Activated naive CD8-positive, alpha-beta T cell (primary cell): ENCODE measurements around the gene FBP2.
"Not testable (repeated sequence)": the region's sequence is repeated elsewhere in the genome, so short reads cannot be mapped to it uniquely, and the experiment has no call there.

Experiments
- H3K27ac Mint-ChIP-seq: one replicate; pipeline ENCODE4 v1.8.0; 2021; ENCODE audit warnings: mixed read lengths
- H3K27me3 Mint-ChIP-seq: one replicate; pipeline ENCODE4 v1.8.0; 2021; ENCODE audit warnings: mixed read lengths
- H3K36me3 Mint-ChIP-seq: one replicate; pipeline ENCODE4 v1.8.0; 2021; ENCODE audit warnings: mixed read lengths
- H3K4me1 Mint-ChIP-seq: one replicate; pipeline ENCODE4 v1.8.0; 2021; ENCODE audit warnings: low read depth, mixed read lengths
- H3K4me3 Mint-ChIP-seq: one replicate; pipeline ENCODE4 v1.8.0; 2021; ENCODE audit warnings: mild to moderate bottlenecking, mixed read lengths
- H3K9me3 Mint-ChIP-seq: one replicate; pipeline ENCODE4 v1.8.0; 2021; ENCODE audit warnings: low read depth, mixed read lengths

The FBP2 gene

DNA sequence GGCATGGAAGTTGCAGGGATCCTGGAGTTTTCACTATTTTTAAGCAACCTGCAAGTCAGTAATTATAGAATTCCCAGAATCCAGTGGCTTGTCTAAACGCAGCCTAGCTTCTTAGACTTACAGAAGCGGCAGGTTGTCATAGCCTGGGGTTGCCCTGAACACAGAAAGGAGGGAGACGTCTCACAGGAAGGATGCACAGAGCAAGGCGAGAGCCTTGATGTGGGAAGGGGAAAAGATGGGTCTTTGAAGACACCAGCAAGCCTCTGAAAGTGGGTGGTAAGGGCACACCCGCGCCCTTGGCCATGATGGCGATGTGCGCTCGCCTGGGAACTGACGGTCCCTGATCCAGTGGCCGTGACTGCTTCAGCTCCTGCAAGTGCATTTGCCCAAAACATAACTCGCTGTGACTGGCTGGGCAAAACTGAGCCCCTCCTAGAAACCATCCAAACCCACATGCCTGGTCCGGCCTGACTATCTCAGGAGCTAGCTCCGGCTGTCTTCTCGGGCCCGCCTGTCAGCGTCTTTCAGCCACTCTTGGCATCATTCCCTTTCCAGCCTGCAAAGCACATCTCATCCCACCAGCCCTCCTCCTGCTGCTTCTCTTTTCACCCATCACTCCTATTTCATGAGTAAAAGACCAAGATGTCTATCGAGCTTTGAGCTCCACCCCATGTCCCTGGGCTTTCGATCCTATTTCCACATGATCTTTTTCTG is 28.6 kb upstream of the FBP2 start:
- Mint-ChIP-seq H3K4me1 (peaks cover 11% of the 10 kb centered on the region), H3K36me3 (peaks cover 17% of the 10 kb centered on the region), H3K27me3 (peaks cover 4% of the 10 kb centered on the region), H3K4me3 (no peak overlapping the region), H3K9me3 (no peaks in the 10 kb centered on the region), H3K27ac (no peak overlapping the region)

- Mint-ChIP-seq H3K9me3 (no peaks in the 10 kb centered on the region), H3K27me3 (peaks cover 6% of the 10 kb centered on the region), H3K36me3 (peaks cover 18% of the 10 kb centered on the region), H3K4me1 (peaks cover 9% of the 10 kb centered on the region), H3K4me3 (no peak overlapping the region), H3K27ac (no peak overlapping the region)
Measured at GRCh38 chr9:94619026-94619425, 25.4 kb upstream of the FBP2 start.

DNA sequence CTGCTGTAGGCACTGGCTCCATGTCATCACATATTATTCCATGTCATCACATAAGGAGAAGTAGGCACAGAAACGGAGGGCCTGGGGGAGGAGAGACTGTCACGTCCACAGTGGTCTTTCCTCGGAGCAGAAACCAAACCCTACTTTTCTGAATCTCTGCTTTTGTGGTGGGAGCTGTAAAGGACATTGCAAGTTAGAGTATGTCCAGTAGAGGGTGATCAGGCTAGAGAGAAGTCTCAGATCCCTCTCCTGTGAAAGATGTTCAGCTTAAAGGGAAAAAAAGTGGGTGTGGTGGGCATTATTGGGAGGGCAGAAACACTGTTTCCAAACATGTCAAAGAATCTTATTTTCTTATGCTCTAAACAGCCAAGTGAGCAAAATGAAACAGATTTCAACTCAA is 19.4 kb upstream of the FBP2 start:
- peaks cover 8% of the 10 kb centered on the region for H3K36me3 Mint-ChIP-seq
- peaks cover 8% of the 10 kb centered on the region for H3K4me1 Mint-ChIP-seq
- H3K4me3 Mint-ChIP-seq, result no peak overlapping the region
- no peaks in the 10 kb centered on the region for H3K9me3 Mint-ChIP-seq
- H3K27ac Mint-ChIP-seq, result no peak overlapping the region
- peaks cover 2% of the 10 kb centered on the region for H3K27me3 Mint-ChIP-seq

- H3K27ac Mint-ChIP-seq, result no peak overlapping the region
- H3K36me3 Mint-ChIP-seq, result peaks cover 4% of the 10 kb centered on the region
- no peak overlapping the region for H3K4me3 Mint-ChIP-seq
- peaks cover 2% of the 10 kb centered on the region for H3K27me3 Mint-ChIP-seq
- H3K9me3 Mint-ChIP-seq, result no peaks in the 10 kb centered on the region
- peaks cover 8% of the 10 kb centered on the region for H3K4me1 Mint-ChIP-seq
Measured at GRCh38 chr9:94612071-94612470, 18.4 kb upstream of the FBP2 start.

GRCh38 chr9:94611638-94612068 is 18.0 kb upstream of the FBP2 start:
- Mint-ChIP-seq H3K36me3 (peaks cover 7% of the 10 kb centered on the region), H3K9me3 (no peaks in the 10 kb centered on the region), H3K4me1 (peaks cover 8% of the 10 kb centered on the region), H3K27me3 (peaks cover 2% of the 10 kb centered on the region), H3K27ac (no peak overlapping the region), H3K4me3 (no peak overlapping the region)

DNA sequence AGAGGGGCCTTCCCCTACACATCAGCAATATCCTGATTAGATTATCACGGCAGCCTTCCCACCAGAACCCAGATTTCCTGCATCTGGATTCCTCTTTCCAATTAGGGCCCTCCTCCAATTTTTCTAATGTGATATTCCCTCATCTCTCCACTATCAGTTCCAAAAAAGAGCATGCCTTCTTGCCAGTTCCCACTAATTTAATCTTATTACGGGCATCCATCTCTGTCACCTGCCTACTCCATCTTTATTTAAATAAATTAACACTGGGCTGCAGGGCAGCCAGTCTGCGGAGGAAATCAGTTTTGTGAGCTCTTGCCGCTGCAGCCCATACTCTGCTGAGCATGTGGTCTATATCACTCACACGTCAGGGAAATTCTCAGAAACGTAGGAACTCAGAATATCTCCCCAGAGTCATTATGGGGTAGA is 16.6 kb upstream of the FBP2 start:
- no peak overlapping the region for H3K27ac Mint-ChIP-seq
- peaks cover 8% of the 10 kb centered on the region for H3K4me1 Mint-ChIP-seq
- no peaks in the 10 kb centered on the region for H3K27me3 Mint-ChIP-seq
- H3K36me3 Mint-ChIP-seq, result peaks cover 4% of the 10 kb centered on the region
- H3K4me3 Mint-ChIP-seq, result no peak overlapping the region
- H3K9me3 Mint-ChIP-seq, result no peaks in the 10 kb centered on the region

- H3K9me3 Mint-ChIP-seq, result no peaks in the 10 kb centered on the region
Measured at GRCh38 chr9:94607423-94607691, 13.7 kb upstream of the FBP2 start.

DNA sequence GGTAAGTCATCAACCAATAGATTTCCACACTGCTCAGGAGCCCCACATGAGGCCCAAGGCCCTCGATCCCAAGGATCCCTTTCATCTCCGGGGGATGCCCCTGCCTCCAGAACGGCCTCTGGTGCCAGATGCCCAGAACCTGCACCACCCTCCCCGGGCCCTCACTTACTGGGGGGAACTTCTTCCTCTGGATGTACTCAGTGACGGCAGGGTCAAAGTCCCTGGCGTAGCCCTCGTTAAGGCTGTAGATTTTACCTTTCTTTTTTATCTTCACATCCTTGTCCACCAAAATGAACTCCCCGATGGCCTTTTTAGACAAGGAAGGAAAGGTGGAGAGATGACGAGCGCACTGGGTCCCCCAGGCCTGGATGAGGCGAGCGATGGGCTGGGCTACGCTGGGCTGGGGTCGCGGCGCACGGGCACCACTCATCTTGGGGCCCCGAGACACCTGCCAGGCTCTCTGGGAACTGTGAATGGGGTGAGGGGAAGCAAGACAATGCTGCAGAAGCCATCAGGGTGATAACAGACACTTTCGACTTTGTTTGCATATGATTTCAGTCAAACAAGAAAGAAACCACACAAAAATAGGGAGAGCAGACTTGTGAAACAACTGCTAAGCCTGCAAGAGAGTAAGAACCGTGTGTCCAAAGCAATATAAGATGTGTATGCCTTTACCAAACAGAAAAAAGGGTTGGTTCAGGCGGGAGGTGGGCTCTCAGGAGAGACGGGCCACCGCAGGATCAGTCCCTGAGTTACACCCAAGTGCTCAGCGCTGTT is 13.2 kb upstream of the FBP2 start:
- Mint-ChIP-seq H3K36me3 (peaks cover 4% of the 10 kb centered on the region), H3K27ac (no peak overlapping the region), H3K27me3 (no peaks in the 10 kb centered on the region), H3K9me3 (no peaks in the 10 kb centered on the region), H3K4me3 (no peak overlapping the region), H3K4me1 (peaks cover 5% of the 10 kb centered on the region)

More at GRCh38 chr9:94607423-94607691, 13.7 kb upstream of the FBP2 start:
- Mint-ChIP-seq H3K4me1 (peaks cover 10% of the 10 kb centered on the region), H3K4me3 (no peak overlapping the region), H3K36me3 (peaks cover 4% of the 10 kb centered on the region), H3K27ac (no peak overlapping the region), H3K27me3 (no peaks in the 10 kb centered on the region)

- Mint-ChIP-seq H3K4me1 (peaks cover 2% of the 10 kb centered on the region), H3K4me3 (no peak overlapping the region), H3K36me3 (peaks cover 4% of the 10 kb centered on the region), H3K9me3 (no peaks in the 10 kb centered on the region), H3K27me3 (no peaks in the 10 kb centered on the region), H3K27ac (no peak overlapping the region)
Measured at GRCh38 chr9:94603259-94604160, 9.9 kb upstream of the FBP2 start.

GRCh38 chr9:94602666-94603065 is 9.0 kb upstream of the FBP2 start:
- Mint-ChIP-seq H3K27me3 (no peaks in the 10 kb centered on the region), H3K9me3 (no peaks in the 10 kb centered on the region), H3K27ac (no peak overlapping the region), H3K4me3 (no peak overlapping the region), H3K4me1 (peaks cover 2% of the 10 kb centered on the region), H3K36me3 (peaks cover 4% of the 10 kb centered on the region)

GRCh38 chr9:94600715-94601114 is 7.1 kb upstream of the FBP2 start:
- peaks cover 2% of the 10 kb centered on the region for H3K4me1 Mint-ChIP-seq

DNA sequence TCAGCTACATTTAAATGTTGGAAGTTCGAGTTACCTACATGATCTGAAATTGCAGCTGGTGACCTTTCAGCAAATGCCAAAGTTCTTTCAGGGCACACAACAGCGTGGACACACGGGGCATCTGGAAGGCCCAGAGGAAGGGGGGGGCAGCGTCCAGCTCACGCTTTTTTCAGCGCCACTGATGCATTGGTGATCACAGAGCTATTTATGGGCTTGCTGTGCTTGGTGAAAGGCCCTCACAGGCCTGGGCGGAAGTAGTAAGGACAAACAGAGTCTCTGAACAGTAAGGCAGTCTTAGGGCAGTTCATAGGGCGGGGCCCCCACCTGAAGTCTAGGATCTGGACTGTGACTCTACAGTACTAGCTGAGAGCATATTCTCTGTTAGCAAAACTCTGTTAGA is 6.6 kb upstream of the FBP2 start:
- H3K4me1 Mint-ChIP-seq, result peaks cover 2% of the 10 kb centered on the region
- no peaks in the 10 kb centered on the region for H3K9me3 Mint-ChIP-seq
- no peak overlapping the region for H3K4me3 Mint-ChIP-seq
- H3K36me3 Mint-ChIP-seq, result no peaks in the 10 kb centered on the region
- no peak overlapping the region for H3K27ac Mint-ChIP-seq
- H3K27me3 Mint-ChIP-seq, result no peaks in the 10 kb centered on the region

More at GRCh38 chr9:94600715-94601114, 7.1 kb upstream of the FBP2 start:
- no peak overlapping the region for H3K4me3 Mint-ChIP-seq
- H3K27ac Mint-ChIP-seq, result no peak overlapping the region
- no peaks in the 10 kb centered on the region for H3K9me3 Mint-ChIP-seq
- H3K36me3 Mint-ChIP-seq, result no peaks in the 10 kb centered on the region
- no peaks in the 10 kb centered on the region for H3K27me3 Mint-ChIP-seq

- H3K9me3 Mint-ChIP-seq, result no peaks in the 10 kb centered on the region
- H3K27me3 Mint-ChIP-seq, result peaks cover 2% of the 10 kb centered on the region
- no peak overlapping the region for H3K27ac Mint-ChIP-seq
- peaks cover 2% of the 10 kb centered on the region for H3K4me1 Mint-ChIP-seq
- H3K4me3 Mint-ChIP-seq, result no peak overlapping the region
- H3K36me3 Mint-ChIP-seq, result no peaks in the 10 kb centered on the region
Measured at GRCh38 chr9:94599102-94599501, 5.5 kb upstream of the FBP2 start.

DNA sequence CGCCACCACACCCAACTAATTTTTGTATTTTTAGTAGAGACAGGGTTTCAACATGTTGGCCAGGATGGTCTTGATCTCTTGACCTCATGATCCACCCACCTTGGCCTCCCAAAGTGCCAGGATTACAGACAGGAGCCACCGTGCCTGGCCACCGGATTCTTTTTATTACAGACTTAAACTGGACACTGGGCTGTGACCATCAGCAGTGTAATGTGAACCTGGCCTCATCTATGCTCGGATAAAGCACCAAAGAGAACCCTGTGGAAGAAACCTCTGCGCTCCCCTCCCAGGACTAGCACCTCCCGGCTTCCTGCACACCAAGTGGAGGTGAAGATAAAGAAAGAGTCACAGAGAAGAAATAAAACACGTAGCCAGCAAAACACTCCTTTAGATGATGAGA is 941 bp downstream of the FBP2 start:
- not testable (repeated sequence) for H3K36me3 Mint-ChIP-seq, H3K4me3 Mint-ChIP-seq, H3K4me1 Mint-ChIP-seq, H3K9me3 Mint-ChIP-seq, H3K27ac Mint-ChIP-seq
- peaks cover 11% of the 10 kb centered on the region for H3K27me3 Mint-ChIP-seq

- Mint-ChIP-seq H3K27ac (no peak overlapping the region), H3K36me3 (no peaks in the 10 kb centered on the region), H3K4me3 (no peak overlapping the region), H3K27me3 (peaks cover 11% of the 10 kb centered on the region), H3K9me3 (no peaks in the 10 kb centered on the region), H3K4me1 (peaks cover 1% of the 10 kb centered on the region)
Measured at GRCh38 chr9:94591876-94592275, 1.7 kb downstream of the FBP2 start.
